ENCODE measurements around the gene POLD2.
"Not testable (repeated sequence)": the region's sequence is repeated elsewhere in the genome, so short reads cannot be mapped to it uniquely, and the experiment has no call there.

The POLD2 gene

DNA sequence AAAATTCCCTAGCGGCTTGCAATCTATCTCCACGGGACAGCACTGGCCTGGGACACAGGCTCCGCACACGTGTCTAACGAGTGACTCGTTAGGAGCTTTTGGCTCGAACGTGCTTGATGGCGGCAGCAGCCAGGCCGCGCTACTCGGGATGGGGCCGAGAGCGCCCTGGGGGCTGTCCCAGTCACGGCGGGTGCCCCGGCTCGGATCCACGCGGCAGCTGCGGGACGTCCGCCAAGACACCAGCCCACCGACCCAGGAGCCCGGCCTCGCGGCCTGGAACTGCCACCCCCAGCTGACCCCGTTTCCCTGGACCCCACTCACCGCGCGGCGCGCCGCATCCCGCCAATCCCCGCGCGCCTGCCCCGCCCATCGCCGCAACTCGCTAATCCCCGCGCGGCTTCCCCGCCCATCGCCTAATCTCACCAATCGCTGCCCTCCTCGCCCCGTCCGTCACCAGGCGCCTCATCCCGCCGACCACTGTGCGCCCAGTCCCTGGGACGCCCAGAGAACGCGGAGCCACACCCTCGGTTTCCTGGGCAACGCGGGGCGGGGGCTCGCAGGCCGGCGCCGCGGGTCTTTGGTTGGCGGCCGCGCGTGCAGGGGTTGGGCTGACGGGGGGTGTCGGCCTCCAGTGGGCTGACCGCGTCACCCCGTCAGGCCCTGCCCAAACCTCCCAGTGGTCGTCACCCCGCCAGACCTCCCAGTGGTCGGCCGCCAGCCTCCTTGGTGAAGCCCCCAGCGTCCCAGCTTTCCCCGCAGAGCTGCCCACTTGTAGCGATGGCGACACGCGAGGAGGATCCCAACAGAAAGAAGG, at the start of gene POLD2:
POLD2 (minus strand) TSS at position 359 of the 814 bp plus-strand sequence. CDS start 1,495 bp downstream, outside the sequence.
- peak; percentile 91 for DNase-seq (ENCODE audit: low read depth)

DNA sequence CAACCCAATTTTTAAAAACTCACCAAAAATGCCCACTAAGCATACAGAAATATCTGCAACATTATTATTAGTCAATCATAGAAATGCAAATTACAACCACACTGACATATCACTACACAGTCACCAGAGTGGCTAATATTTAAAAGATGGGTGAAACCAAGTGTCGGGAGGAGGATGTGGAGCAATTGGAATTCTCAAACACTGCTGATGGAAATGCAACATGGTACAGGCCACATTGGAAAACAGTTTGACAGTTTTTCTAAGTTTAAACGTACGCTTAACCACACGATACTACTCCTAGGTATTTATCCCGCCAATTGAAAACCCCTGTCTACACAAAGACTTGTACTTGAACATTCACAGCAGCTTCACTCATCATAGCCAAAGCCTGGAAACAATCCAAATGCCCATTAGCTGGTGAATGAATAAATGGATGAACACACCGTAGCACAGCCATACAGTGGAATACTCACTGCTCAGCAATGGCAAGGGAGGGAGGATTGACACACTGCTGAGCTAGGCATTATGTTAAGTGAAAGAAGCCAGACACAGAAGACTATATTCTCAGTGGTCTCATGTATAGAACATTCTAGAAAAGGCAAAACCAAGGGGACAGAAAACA, 49.6 kb upstream of the POLD2 start:
- no peak for DNase-seq (ENCODE audit: low read depth)

DNA sequence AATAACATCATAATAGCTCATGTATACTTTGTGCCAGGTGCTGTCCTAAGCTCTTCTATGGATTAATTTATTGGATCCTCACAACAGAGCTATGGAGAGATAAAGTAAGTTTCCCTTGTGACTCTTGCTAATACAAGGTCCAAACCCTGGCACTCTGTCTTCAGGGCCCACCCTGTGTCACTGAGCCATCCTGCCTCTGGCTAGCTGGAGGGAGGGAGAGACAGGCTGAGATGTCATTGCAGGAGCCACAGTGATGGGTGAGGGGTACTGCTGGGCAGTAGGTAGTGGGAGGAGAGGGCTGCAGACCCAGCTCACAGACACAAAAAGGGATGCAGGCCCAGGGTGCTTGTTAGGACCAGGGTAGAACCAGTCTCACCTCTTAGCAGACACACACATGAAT, 49.0 kb upstream of the POLD2 start:
- DNase-seq (ENCODE audit: low read depth), result no peak

DNA sequence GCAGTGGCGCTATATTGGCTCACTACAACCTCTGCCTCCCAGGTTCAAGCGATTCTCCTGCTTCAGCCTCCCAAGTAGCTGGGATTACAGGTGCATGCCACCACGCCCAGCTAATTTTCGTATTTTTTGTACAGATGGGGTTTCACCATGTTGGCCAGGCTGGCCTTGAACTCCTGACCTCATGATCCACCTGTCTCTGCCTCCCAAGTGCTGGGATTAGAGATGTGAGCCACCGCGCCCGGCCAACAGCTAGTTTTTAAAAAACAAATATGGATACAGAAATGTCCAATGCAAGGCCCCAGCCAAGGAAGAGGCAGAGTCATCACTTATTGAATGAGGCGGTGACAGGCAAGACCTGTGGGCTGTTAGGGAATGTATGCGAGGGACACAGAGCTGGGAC, 48.6 kb upstream of the POLD2 start:
- DNase-seq (ENCODE audit: low read depth), result not testable (repeated sequence)

DNA sequence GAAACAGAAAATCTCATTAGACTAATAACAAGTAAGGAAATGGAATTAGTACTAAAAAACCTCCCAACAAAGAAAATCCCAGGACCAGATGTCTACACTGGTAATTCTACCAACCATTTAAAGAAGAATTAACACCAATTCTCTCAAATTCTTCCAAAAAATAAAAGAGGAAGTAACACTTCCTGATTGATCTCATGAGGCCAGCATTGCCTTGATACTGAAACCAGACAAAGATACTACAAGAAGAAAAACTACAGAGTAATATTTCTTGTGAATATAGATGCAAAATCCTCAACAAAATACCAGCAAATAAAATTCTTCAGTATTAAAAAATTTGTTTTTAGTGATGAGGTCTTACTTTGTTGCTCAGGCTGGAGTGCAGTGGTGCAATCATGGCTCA, 44.6 kb upstream of the POLD2 start:
- DNase-seq (ENCODE audit: low read depth), result no peak

DNA sequence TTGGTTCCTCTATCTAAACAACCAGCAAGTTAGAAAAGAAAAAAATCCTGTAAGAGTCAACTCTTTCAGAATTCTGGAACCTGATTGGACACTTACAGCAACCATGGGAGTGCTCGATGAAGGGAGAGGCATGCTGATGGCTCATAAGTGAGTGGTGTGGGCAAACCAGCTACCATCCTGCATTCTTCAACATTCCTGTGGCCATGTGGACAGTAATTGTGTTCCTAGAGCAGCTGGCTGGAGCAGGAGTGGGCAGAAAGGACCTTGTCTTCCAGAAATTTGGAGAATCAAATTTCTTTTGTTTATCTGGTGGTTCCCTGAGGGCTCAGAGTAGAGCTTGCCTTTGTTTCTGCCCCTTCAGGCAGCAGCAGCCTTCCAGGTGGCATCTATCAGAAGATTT, 40.2 kb upstream of the POLD2 start:
- no peak for DNase-seq (ENCODE audit: low read depth)

DNA sequence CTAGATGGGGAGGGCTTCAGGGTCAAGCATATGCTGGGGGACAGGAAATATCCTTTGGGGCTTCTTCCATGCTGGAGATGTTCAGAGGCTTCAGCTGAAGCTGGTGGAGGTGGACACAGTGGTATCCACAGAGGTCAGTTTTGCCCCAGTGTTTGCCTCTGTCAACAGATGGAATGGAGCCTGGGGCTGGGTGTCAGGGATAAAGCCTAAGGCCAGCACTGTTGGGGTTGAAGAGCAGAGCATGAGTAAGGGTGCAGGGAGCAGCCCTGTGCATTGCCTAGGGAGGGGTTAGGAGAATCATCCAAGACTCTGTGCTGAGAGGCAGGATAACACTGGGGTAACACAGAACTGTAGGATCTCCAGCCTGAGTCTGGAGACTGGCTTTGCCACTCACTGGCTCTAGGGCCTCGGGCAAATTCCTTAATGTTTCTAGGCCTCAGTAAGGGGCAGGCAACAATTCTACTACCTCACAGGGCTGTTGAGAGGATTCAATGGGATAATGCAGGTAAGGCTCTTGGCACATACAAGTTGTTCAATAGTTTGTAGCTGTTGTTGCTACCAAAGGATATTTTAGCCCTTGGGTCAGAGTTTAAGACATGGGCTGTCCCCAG, 39.5 kb upstream of the POLD2 start:
- no peak for DNase-seq (ENCODE audit: low read depth)

DNA sequence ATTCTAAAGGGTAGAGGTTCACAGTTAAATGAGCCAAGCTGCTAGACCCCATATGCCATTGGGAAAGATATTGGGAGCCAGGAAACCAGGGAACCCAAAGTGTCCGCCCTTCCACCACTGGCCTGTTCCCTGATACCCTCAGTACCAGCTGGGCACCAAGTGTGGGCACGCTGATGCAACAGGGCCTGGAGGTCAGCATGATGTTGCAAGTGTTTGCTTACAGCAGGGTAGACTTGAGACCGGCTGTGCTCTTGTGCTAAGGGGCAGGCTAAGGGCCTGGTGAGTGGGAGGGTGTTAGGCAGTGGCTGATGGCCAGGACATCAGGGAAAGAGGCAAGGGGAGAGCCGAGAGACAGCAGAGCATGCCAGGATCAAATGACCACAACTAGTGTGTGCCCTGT, 38.8 kb upstream of the POLD2 start:
- DNase-seq (ENCODE audit: low read depth), result no peak

DNA sequence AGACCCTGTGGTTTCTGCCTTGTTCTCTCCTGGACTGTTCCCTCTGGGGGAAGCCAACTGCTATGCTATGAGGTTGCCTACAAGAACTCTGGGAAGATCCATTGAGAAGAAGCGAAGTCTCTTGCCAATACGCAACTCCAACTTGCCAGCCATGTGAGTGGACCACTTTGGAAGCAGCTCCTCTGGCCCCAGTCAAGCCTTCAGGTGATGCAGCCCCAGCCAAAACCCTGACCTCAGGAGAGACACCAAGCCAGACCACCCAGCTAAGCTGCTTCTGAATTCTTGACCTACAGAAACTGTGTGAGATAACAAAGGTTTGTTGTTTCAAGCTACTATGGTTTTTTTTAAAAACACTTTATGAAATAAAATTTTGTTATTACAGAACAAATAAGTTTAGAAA, 38.0 kb upstream of the POLD2 start:
- DNase-seq (ENCODE audit: low read depth), result no peak

DNA sequence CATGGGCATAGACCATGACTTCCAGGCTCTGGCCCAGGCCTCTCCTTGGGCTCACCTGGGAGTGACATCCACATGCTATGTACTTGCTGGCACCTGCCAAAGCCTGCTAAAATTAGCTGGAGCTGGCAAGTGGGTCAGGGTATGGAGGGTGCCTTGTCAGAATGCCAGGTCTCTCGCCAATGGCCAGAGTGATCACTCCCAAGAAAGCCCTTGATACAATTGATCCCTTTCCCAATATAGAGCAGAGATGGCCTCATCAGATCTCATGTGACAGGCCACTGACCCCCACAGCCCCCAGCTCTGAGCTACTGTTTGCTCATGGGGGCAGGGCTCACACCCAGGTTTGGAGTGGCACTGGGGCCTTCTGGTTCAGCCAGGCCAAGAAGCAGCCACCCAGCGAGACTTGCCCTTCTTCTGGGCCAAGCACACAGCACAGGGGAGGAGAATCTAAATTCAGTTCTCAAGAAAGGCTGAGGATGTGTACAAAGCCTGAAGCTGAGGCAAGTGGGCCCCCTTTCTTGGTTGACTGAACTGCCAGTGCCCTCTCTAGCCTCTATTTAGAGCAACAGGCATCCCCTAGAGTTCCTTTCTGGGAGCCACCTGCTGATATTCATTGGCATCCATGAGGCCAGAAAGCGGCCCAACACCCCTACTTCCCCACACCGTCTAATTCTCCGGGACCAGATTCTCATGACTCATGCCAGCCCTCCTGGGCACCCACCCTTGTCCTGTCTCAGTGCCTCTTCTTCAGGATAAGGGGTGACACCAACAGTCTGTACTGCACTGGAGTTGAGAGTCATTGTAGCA, 36.7 kb upstream of the POLD2 start:
- DNase-seq (ENCODE audit: low read depth), result no peak

DNA sequence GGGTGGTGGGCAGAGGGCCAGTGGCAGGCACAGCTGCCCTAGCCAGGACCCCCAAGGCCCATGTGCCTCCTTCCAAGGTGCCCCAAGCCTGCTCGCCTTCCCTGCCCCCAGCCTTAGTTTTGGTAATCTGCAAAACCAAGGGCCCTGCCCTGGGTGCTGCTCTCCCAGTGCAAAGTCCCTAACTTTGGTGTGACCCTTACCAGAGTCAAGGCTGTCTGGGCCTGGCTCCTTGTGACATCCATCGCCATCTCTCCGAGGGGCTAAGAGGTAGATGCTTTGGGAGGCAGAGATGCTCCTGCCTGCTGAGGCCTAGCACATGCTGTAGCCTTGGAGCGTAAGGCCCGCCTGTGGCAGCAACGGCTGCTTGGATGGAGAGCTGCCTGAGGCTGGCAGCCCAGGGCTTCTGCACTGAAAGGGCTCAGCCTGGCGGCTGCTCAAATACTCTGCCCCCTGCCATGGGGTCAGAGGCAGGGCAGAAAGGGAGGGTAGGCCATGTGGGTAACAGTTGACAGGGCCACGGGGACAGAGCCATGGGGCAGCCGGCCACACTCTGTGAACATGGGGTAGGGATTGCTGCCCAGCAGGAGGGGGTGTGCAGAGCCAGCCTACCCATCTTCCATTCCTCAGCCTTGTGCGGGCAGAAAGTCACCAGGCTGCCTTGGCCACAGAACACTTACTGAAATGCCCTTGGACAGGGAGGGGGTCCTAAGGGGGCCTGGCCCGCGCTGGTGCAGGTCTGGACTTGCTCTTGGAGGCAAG, 35.7 kb upstream of the POLD2 start:
- DNase-seq (ENCODE audit: low read depth), result no peak

DNA sequence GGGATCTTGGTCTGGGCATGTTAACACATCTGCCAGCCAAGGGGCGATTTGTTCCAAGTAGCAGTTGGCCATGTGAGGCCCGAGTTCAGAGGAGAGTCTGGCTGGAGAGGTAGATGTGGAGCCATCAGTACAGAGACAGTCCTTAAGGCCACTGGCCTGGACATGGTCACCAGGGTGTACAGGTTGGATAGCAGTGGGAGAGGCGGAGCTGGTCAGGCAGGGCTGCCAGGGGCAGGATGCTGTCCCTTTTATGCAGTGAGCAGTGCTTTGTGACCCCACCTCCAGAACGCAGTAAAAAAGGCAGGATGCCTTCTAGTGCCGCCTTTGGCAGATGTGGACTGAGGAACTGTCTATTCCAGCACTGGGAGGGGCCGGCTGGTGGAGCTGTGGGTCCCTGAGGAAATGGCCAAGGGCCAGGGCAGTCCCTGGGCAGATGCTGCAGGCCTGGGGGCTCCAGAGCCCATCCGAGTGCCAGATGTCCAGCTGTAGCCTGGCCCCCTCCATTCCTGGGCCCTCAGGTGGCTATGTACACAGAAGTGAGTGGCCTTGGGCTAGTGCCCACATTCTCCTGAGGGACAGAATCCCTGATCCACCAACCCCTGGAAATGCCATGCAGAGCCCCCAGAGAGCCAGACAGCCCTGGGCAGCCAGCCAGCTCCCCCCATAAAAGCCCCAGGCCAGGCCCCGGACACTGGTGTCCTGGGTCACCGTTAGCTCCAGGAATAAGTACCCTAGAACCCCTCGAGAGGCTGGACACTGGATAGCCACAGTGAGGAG, 34.9 kb upstream of the POLD2 start:
- no peak for DNase-seq (ENCODE audit: low read depth)

DNA sequence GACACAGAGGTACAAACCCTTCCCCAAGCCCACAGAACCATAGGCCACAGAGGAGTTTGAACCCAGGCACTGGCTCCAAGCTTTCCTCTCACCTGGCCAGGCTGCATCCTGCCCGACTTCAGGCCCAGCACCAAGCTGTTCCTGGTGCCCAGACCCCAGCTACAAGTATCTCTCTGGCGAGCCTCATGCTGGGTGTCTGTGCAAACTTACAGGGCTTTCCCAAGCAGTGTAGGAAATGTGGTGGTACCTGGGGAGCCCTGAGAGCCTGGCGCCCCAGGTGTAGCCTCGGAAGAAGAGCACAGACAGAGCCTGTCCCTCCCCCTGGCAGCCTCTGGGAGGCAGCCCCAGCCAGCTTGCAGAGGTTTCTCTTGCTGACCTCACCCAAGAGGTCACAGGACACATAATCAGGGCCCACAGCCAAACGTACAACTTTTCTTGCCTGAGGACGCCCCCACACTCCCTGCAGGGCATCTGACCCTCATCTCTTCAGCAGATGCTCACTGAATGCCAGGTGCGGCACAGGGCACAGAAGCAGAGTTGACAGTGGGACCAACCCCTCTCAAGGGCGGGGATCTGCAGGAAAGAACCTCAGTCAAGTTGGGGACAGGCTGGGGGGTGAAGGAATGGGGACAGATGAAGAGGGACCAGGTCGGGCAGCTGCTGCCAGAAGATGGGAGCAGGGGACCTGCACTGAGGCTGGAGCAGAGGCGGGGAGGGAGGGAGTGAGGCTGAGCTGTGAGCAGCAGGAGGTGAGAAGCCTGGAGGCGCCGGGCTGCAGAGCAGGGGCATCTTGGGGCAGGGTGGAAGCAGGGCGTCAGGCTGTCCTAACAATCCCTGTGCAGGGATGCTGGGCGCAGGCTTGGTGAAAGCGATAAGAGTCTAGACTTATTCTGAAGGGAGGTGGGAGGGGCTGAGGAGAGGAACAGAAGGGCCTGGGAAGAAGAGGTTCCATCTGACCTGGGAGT, 34.0 kb upstream of the POLD2 start:
- no peak for DNase-seq (ENCODE audit: low read depth)

DNA sequence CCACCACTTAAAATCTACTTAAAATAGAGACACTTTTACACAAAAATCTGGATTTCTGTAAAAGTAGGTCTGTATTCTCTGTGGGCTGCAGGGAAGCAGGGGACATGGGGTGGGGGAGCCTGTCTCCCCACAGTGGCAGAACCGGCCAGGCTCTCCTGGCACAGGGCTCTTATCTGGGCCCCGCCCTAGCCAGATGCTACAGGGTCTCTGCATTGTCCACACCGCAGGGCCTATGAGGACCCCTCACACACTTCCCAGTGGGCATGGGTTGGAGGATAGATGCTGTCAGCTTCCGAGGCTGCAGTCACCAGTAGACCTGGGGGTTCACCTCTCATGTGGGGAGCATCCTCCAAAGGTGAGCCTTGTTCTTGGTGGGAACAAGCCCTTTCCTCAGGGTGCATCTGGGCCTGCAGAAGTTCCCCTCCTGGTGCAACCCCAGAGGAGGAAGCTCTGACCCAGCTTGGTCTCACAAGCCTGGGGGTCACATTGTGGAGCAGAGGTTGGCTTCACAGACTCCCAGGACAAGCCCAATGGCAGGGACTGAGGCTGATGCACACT, 33.2 kb upstream of the POLD2 start:
- DNase-seq (ENCODE audit: low read depth), result no peak

DNA sequence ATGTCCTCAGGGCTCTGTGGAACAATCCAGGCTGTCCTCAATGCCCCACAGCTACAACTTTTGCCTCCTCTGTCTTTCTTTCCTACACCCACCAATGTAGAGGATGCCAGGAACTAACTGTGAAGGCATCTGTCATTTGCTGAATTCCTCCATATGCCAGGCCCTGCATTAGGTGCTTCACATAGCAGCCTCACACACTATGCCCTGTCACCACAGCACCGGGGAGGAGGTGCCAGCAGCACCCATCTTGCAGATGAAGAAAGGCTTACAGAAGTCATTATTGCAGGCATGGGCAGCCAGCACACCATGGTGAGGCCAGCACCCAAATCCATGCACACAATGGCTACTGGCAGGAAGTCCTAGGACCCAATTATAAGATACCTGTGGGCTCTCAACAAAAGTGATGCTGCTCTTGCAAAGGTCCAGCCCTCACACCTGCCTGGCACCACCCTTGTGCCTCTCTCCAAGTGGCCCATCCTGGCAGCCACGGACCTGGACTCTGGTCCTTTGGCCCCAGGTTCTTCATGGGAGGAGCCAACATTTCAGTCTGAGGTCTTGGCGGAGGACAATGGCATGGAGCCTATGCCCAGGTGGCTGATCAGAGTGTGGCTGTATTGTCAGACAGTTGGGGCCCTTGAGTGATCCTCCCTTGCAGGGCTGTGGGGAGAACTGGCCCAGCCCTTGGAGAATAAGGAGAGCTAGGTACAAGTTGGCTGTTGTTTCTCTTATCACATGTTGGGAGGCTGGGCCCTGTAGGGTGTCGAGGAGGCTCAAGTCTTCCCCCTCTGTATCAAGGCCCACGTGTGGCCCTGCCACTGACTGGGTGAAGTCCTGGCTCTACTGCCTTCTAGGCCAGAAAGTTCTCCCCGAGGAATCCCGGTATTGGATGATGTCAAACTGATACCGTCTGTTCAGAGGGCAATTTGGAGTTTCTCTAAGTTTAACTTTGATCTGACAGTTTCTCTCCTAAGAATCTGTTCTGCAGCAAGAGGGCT, 32.1 kb upstream of the POLD2 start:
- DNase-seq (ENCODE audit: low read depth), result no peak

DNA sequence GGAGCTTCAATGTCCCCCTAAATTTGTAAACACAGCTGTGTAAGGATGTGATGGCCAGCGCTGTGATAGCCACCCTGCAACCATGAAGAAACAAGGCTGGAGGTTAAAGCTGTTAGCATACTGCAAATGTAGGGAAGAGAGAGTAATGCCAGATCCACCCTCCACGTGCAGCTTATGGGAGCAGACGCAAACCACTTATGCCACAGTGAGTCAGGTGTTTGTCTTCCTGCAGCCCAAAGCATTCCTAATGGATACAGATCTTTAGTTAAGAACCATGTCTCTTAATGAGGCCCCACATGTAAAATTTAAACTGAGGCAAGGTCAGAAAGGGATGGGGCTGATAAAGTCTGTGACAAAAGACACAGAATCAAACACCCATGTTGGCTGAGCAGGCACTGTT, 31.4 kb upstream of the POLD2 start:
- DNase-seq (ENCODE audit: low read depth), result no peak

DNA sequence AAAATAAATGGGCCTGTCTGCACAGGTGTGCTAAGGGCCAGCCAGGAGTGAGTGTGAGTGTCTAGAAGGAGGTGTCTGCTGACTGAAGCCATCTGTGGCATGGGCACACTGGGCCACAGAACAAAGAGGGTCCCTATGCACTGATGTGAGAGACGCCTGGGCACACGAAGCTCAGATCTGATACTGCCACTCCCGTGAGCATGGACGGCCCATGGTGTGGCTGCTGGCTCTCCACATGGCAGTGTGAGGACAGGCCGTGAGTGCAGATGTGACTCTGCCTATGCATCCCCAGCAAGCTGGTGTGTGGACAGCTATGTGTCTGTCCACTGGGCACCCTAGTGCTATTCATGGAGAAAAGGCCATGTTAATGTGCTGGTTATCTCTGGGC, 30.6 kb upstream of the POLD2 start:
- DNase-seq (ENCODE audit: low read depth), result no peak

Measured in stimulated activated CD8-positive, alpha-beta memory T cell treated with anti-CD3 and anti-CD28 coated beads, Interleukin-15, amount 100 ng/mL, for 1 hour (primary cell).